ENCODE data around the gene KRT38.
A peak's percentile ranks its signal among the peaks of the same experiment; 100 is the strongest.
"Not testable (repeated sequence)": the region's sequence is repeated elsewhere in the genome, so short reads cannot be mapped to it uniquely, and the experiment has no call there.

Gene KRT38

GRCh38 chr17:41420134-41420533 is 20.6 kb downstream of the KRT38 start:
- DNase-seq = no peak

GRCh38 chr17:41419716-41420115 is 21.1 kb downstream of the KRT38 start:
- DNase-seq = no peak

- DNase-seq = no peak
Measured at GRCh38 chr17:41418116-41418860, 22.5 kb downstream of the KRT38 start.

GRCh38 chr17:41417576-41418015 is 23.2 kb downstream of the KRT38 start:
- peak; percentile 55 for DNase-seq

- DNase-seq = peak; percentile 62
Measured at GRCh38 chr17:41417127-41417526, 23.7 kb downstream of the KRT38 start.

- peak; percentile 43 for DNase-seq
Measured at GRCh38 chr17:41416479-41416878, 24.3 kb downstream of the KRT38 start.

GRCh38 chr17:41415833-41416335 is 24.9 kb downstream of the KRT38 start:
- peak; percentile 6 for DNase-seq

GRCh38 chr17:41415411-41415810 is 25.4 kb downstream of the KRT38 start:
- DNase-seq = peak; percentile 51

GRCh38 chr17:41413982-41414381 is 26.8 kb downstream of the KRT38 start:
- DNase-seq = no peak

- no peak for DNase-seq
Measured at GRCh38 chr17:41413353-41413957, 27.3 kb downstream of the KRT38 start.

GRCh38 chr17:41411072-41411840 is 29.5 kb downstream of the KRT38 start:
- DNase-seq = no peak

- DNase-seq = no peak
Measured at GRCh38 chr17:41407226-41407625, 33.6 kb downstream of the KRT38 start.

GRCh38 chr17:41406205-41406604 is 34.6 kb downstream of the KRT38 start:
- no peak for DNase-seq

- DNase-seq = peak; percentile 88
Measured at GRCh38 chr17:41404024-41404671, 36.6 kb downstream of the KRT38 start.

GRCh38 chr17:41403404-41404023 is 37.3 kb downstream of the KRT38 start:
- no peak for DNase-seq

- DNase-seq = no peak
Measured at GRCh38 chr17:41402161-41402560, 38.6 kb downstream of the KRT38 start.

GRCh38 chr17:41396996-41397660 is 43.7 kb downstream of the KRT38 start, which contains the start of gene KRT31:
TSS of gene KRT31 (minus strand) at chr17:41397608. CDS start at chr17:41397539, 69 bp downstream.
- no peak for DNase-seq

- no peak for DNase-seq
Measured at GRCh38 chr17:41396340-41396739, 44.4 kb downstream of the KRT38 start.

- DNase-seq = no peak
Measured at GRCh38 chr17:41395611-41396010, 45.2 kb downstream of the KRT38 start.

- DNase-seq = not testable (repeated sequence)
Measured at GRCh38 chr17:41395044-41395443, 45.7 kb downstream of the KRT38 start.

GRCh38 chr17:41394254-41394996 is 46.4 kb downstream of the KRT38 start:
- no peak for DNase-seq
